DOHH2 (cell line): ENCODE data around the gene NDE1.

Experiments
- CTCF ChIP-seq: fragments of 200-600 bp; sonication (generic); IDR thresholded peaks from one replicate; pipeline ENCODE4 v1.5.1; 2014; ENCODE audit warnings: antibody characterized with exemption, mild to moderate bottlenecking, low read depth, low read length; ENCODE audit not compliant: poor library complexity, severe bottlenecking
- EZH2phosphoT487 ChIP-seq: fragments of 200-600 bp; sonication (generic); IDR thresholded peaks from 2 replicates; pipeline ENCODE4 v1.6.1; 2017; ENCODE audit warnings: borderline replicate concordance, mild to moderate bottlenecking, antibody characterized with exemption, low read length, moderate library complexity, mixed read lengths

GRCh38 chr16:15725641-15726240, 75.7 kb downstream of the NDE1 start:
- TF ChIP-seq CTCF = no peak
- no peak for TF ChIP-seq EZH2phosphoT487
